Activated effector memory CD4-positive, alpha-beta T cell treated with anti-CD3 and anti-CD28 coated beads, Interleukin-2, amount 50 U/mL, for 16 hours (primary cell): Measurements from ENCODE around the gene GALNT6.
A peak's percentile ranks its signal among the peaks of the same experiment; 100 is the strongest.
"Not testable (repeated sequence)": the region's sequence is repeated elsewhere in the genome, so short reads cannot be mapped to it uniquely, and the experiment has no call there.

ENCODE experiments used
- DNase-seq: peaks from one replicate; pipeline ENCODE4 v3.0.0-alpha.2; 2020

The GALNT6 gene

DNA sequence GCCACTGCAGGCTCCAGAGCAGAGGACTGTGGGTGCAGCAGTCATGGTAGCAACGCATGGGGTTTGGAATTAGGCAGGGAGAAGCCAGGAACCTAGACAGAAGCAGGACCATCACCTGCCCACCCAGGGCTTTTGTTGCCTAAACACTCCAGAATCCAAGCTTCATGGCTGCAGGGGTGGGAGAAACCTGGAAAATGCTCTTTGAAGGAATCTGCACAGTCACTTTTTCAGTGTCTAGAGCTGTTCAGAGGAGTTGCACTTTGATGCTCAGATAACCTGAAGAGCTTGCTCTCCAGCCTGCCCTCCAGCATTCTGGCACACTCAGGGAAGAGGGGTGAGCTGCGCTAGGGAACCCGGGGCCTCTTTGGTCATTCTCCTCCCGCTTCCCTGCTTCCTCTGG, 43.1 kb downstream of the GALNT6 start:
- DNase-seq = no peak

DNA sequence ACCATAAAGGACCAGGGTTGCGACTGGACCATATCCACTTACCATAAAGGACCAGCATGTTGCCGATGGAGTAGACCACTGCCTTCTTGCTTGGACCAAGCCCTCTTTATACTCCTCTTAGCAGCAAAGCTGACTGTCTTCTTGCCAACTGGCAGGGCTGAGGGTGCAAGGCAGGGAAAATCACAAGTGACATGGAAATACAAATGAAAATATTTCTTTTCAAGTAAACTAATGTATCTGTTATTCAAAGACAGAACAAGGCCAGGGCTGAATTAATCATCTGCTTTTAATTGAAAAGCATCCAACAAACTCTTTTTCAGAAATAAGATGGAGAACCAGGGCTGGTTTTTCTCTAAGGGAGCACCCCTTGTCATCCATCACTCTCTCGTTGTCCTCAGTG, 44.6 kb downstream of the GALNT6 start, which contains the start of gene CELA1:
CELA1 (minus strand) TSS at position 99 of the 400 bp plus-strand sequence; CDS start at position 58, 41 bp downstream.
- no peak for DNase-seq

DNA sequence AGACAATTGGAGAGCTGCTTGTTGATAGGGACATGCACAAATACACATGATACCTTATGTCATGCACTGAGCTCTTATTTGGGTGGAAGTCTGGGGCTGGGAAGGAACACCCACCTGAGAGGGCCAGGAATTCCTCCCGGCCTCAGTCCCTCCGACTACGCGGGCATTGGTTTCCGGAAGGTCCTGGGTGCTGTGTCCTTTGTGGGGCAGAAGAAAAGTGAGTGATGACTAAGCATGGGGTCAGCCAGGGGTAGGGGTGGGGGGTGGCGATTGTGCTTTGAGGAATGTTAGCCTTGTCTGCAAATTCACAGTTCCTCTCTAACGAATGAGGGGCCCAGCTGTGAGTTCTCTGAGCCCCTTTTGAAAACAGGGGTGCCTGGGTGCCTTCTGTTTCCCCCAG, 45.5 kb downstream of the GALNT6 start:
- DNase-seq = no peak

DNA sequence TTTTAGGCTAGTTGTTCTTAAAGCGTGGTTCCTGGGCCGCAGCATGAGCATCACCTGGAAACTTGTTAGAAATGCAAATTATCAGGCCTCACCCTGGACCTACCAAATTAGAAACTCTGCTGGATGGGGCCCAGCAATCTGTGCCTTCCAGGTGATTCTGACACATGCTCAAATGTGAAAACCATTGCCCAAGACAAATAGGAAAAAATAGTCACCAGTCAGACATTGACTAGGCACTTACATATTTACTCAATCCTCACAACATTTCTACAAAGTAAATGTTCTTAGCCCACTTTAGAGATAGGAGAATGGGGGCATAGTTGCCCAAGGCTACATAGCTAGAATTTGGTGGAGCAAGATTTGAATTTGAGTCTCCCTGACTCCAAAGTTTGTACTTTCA, 48.0 kb downstream of the GALNT6 start:
- no peak for DNase-seq

DNA sequence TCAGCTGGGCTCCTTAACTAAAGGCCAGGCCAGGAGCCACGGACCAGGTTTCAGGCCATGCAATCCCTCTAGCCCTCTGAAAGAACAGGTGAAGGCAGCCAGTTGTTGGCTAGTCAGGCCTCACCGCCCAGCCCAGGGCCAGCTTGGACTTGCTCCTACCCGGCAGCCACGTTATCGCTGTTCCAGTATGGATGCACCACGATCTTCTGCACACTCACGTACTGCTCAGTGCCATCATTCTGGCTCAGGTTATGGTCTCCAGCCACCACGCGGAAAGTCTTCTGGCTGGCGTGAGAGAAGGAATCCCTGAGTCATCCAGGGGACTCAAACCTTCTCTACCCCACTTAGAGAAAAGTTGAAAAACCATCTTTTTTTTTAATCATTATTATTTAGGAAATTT, 48.8 kb downstream of the GALNT6 start:
- DNase-seq = no peak

DNA sequence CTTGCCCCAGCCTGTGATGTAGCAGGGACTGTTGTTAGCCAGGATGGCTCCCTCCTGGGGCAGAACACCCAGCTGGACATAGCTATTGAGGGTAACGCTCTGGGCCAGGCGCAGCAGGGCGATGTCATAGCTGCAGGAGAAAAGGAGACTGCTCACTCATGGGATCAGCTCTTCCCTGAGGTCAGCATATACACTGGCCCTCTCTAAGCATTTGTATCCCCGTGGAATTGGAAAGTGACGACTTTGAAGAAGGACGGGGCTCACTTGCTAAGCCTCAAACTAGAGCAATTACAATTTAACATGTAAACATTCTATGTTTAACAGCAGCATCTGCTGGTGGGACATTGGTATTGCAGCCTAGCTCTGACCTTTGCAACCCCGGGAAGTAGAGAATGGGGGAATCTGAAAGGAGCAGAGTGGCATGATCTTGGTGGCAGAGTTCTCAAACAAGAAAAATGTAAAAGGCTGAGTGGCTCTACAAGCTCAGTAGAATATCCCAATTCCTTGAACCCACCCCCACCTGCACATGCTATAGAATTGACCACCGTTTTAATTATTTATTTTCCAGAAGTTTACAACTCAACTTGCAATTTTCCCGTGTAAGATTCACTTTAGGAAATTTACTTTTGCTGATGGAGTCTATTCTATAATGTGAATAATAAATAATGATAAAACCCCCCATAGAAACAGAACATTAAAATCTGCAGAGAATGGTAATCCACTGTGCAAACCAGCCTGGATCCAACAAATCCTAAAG, 49.8 kb downstream of the GALNT6 start:
- DNase-seq = peak; percentile 86

DNA sequence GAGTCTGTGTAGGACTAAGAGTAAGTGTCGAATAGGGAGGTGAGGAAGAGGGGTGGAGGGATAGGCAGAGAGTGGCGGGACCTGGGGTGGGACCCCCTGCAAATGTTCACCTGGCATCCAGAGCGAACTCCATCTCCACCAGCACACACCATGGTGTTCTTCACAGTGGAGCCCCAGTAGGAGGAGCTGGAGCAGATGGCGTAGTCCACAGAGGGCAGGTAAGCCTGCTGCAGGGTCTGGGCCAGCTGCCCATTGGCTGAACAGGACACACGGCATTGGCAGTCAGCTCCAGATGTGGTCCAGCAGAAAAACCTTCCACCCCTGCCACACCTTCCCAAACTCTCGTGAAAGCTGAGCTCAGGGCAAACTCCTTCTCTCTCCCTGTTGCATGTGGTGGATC, 51.5 kb downstream of the GALNT6 start:
- no peak for DNase-seq

DNA sequence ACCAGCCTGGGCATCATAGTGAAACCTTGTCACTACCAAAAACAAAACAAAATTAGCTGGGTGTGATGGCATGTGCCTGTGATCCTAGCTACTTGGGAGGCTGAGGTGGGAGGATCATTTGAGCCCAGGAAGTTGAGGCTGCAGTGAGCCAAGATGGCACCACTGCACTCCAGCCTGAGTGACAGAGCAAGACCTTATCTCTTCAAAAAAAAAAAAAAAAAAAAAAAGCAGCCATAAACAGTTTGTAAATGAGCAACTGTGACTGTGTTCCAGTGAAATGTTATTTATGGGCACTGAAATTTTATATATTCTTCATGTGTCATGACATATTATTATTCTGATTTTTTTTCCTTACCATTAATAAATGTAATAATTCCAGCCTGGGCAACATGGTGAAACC, 53.9 kb downstream of the GALNT6 start:
- DNase-seq = not testable (repeated sequence)

DNA sequence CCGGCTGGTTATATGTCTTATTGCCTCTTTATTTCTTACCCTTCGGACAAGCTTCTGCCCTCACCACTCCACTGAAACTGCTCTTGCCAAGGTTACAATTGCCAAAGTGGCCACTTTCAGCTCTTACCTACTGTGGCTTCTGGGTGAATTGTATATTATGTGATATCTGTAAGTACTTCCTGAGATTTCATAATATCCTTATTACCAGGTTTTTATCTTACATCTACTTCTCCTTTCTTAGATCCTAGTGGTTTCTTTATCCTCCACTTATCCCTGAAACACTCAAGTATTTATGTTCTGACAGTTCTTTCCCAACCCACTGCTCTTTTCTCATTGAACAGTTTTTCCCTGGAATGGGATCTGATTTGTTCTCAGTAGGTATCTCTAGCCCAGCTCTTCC, 55.3 kb downstream of the GALNT6 start:
- no peak for DNase-seq

DNA sequence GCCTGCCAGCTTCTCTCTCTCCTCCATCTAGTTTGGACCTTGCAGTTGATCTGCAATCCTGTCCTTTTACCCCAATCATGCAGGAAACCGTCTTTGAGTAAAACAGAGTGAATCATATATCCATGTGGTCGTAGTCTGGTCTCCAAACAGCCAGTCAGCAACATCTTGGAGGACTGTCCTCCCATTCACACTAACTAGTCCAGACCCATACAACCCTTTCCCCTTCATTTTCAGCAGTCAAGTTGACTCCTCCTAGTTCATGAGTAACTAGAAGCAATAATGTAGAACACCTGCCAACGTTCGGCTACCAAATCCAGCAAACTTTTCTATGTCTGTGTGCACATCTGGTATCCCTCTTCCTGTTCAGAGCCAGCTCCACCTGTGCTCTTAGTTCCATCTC, 56.4 kb downstream of the GALNT6 start:
- DNase-seq = no peak

DNA sequence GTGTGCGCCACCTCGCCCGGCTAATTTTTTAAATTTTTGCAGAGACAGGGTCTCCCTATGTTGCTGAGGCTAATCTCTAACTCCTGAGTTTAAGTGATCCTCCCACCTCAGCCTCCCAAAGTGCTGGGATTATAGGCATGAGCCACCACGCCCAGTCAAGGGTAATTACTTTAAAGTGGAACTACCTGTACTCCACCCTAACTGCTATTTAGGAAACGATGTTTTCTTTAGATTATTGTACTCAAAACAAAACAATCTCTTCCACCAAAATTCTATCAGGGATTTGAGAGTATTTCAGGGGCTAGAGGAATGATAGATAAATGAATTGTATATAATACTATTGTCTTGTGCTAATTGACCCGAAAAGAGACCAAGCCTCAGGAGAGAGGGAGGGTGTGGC, 57.7 kb downstream of the GALNT6 start:
- no peak for DNase-seq

DNA sequence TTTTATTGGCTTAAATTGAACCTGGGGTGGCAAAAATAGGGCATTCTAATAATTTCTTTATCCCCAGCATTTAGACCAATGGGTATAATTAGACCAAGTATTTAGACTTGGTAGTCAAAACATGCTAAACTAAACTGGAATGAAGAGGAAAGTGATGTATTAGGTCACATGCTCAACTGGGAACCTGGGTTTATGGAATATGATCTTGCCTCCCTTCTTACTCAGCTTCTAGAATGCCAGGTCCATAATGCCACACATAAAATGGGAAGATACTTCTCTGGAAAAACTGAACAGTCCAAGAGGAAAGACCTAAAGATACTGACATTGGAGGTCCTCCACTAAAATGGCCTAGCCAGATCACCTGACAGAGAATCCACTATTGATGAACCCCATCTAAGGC, 61.0 kb downstream of the GALNT6 start:
- no peak for DNase-seq

DNA sequence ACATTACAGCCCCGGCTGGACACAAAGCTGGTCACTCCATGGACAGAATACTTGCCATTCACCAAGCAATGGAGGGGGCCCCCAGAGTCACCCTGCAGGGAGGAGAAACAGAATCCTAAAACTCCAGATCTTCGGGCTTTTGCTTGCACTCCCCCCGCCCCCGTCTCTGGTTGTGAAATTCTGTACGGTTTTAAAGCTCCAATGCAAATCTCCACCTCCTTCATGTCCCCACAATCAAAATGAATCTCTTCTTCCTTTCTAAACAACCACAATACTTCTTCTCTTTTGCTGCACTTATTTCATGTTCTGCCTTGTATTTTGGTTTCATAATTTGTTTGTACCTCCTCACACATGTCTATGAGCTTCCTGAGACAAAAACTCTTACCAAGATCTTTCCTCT, 61.5 kb downstream of the GALNT6 start:
- no peak for DNase-seq

DNA sequence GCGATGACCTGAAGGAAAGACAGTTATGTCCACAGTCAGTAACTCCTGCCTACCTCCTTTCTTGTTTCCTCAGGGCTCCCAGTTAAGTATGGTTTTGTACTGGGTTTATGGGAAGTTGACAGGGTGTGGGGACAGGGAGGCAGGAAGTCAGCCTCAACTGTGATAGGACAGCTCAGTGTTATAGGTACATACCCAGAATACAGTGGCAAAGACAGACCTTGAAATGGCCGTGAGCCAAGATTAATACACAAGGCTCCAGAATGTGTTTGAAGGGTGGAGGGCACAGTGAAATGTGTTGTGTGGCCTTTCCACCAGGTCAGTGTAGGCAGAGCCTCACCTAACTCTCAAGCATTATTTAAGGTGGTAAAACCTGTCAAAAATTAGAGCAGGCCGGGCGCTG, 62.6 kb downstream of the GALNT6 start:
- no peak for DNase-seq

DNA sequence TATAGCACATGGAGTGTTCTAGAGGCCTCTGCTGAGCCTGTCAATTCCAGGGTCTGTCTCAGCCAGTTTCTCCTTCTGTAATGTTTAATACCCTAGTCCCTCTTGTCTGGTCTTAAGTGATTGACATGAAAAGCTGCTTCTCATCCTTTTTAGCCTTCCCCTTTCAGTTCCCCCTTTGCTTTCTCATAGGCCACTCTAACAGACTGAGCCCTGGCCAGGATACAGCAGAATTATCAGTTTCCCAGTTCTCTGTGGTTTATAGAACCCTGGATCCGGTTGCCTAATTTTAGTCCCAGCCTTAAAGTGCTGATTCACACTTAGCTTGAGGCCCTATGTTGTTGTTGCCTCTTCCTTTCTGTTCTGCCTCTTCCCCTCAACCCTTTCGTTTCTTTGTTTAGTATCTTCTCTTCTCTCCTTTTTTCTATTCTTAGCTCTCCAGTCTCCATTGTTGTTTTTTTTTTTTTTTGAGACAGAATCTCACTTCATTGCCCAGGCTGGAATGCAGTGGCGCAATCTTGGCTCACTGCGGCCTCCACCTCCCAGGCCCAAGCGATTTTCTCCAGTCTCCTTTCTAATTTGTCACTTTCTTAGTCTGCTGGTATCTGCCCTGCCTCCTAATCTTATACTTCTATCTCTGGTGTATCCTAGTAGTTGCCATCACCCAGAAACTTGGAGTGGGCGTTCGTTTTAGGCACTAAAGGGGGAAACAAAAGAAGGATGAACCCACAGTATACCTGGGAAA, 64.3 kb downstream of the GALNT6 start:
- DNase-seq = no peak

DNA sequence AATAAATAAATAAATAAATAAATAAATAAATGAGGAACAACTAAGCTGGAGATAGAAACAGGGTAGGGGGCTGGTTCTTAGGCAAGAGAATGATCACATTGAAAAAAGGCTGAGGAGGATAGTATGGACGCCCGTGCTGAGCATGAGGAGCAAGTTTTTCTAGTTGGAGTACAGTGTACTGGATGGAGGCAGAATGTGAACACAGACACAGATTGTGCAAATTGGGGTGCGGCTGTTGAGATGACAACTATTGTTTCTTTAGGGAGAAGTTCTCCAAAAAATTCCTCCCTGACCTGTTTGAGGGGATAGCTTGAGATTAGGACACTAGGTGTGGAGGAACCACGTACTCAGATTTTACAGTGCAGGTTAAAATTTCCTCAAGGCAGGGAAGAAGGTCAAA, 66.3 kb downstream of the GALNT6 start:
- DNase-seq = no peak

DNA sequence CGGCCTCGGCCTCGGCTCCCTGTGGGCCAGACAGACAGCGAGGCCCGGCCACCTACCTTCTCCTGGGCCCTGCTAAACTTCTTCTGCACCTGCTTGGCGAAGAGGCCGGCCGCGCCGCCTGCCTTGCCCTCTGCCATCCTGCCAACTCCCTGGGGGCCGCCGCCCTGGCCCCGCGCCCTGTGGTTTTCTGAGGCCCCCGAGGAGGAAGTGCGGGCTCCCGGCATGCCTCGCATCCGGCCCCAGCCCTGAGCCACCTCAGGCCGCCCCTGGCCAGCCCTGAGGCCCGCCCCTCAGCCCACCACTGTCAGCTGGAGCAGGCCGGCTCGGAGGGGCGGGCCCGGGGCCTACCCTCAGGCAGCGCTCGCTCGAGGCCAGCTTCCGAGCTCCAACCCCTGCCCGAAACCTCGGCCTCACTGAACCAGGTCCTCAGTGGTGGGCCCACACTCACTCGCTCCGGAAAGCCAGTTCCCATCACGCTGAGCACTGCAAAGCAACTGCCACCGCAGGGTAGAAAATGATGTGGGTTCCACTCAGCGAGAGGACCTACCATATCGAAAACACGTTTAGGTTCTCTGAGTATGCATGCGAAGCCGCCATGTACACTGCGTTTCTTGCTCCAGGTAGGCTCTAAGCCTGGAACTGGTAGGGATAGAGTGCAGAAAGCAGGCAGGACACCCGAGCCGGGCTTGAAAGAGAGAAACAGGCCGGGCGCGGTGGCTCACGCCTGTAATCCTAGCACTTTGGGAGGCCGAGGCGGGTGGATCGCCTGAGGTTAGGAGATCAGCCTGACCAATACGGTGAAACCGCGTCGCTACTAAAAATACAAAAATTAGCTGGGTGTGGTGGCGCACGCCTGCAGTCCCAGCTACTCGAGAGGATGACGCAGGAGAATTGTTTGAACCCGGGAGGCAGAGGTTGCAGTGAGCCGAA, 67.0 kb downstream of the GALNT6 start, which contains the start of gene BIN2:
BIN2 (minus strand) TSS at position 209 of the 930 bp plus-strand sequence; CDS start at position 137, 72 bp downstream.
- peak; percentile 89 for DNase-seq

DNA sequence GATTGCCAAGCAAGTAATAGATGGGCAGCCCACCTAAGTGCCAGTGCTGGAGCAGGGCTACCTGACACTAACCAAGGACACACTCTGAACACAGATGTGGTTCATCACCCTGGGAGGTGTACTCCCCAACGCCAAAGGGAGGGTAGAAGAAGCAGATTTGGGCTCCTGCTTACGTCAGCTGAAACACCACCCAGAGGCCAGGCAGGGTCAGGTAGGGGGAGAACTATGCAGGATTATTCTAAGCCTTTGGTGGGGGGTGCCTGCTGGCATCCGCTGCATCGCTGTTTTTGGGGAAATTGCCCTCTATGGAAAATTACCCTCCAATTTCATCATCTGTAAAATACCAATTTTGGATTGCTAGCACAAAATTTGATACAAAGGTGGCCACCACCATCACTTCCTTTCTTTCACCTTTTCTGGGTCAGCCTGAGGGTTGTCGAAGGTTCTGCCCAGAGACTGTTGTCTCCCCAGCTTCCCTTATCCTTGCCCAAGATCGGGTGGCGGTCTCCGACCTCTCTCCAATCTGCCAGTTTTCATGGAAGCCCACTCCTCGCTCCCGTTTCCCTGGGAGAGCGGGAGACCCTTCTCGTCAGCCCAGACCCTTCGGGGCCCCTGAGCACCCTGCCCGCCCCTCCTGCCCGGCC, 67.8 kb downstream of the GALNT6 start:
- peak; percentile 81 for DNase-seq

DNA sequence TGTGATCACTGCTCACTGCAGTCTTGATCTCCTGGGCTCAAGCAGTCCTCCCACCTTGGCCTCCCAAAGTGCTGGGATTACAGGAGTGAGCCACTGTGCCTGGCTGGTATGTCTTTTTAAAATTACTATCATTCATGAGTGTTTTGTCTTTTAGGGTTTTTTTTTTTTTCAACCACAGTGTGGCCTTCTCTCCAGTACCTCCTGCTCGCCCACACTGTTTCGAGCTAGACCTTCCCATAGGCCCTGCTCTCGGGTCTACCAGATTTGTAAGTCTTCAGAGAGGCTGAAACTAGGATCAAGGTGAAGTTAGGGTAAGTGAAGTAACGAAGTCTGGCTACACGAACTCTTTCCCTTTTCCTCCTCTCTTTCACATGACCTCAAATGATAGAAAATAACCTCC, 68.8 kb downstream of the GALNT6 start:
- peak; percentile 70 for DNase-seq

DNA sequence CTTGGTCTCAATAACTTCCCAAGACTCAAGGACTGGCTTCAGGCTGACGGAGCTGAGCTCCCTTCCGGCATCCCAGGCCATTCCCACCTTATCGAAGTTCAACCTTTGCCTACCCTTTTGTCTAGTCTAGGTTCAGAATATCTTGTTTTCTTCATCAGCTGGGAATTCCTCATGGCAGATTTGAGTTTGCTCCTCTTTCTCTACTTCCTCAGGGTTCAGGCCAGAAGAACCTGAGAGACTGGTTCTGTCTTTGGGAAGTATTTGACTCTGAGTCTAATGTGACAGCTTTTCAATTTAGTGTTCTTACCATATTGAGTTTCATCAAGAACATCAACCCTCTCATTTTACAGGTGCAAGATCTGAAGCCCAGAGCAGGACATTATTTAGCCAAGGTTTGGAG, 69.3 kb downstream of the GALNT6 start:
- no peak for DNase-seq

DNA sequence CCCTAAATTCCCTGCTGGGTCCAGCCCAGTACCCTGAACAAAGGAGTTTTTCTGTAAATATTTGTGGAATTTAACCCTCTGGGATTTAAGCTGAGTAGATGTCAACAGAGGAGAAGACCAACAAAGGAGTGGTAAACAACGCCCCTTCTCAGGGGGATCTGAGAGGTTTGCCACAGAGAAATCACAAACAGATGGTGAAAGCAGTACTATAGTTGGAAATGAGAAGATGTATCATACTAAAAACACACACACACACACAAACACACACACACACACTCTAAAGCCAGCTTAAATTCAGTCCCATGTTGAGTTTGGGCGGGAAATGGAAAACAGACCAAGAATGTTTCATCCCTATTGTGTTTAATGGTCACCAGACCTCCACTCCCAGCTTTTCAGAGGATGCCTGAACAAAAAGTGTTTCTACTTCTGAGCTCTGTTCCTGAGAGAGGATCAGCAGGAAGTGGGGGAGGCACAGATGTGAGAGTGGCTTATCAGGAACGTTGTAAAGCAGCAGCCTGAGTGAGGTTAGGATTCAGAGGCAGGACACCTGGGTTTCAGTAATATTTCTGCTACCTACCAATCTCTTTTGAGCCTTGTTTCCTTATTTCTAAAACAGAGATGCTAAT, 70.4 kb downstream of the GALNT6 start:
- DNase-seq = peak; percentile 68

DNA sequence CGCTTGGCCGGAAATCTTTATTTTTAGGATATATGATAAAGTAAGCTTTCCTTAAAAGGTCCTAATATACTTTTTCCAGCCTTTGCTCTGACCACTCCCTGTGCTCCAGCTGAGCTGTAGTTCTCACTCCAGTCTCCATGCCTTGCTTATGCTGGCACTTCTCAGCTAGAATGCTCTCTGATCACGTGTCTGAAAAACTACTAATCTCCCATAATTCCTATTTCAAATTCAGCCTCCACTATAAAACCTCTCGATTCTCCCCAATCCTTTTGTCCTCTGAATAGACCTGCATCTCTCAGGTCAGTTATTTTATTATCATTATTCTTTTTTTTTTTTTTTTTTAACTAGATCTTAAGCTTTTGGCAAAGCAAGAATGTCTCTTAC, 70.9 kb downstream of the GALNT6 start:
- no peak for DNase-seq
